Measurements from ENCODE around the gene ADAMTSL5. TPM values are rescaled to one million over a fixed set of nuclear protein-coding genes. Genes with fewer than 3 reads are reported as not detected.

Gene ADAMTSL5
- total RNA-seq, 3 donors from 2014 or later: 2.7 to 3.5 (median 3.3) TPM

DNA sequence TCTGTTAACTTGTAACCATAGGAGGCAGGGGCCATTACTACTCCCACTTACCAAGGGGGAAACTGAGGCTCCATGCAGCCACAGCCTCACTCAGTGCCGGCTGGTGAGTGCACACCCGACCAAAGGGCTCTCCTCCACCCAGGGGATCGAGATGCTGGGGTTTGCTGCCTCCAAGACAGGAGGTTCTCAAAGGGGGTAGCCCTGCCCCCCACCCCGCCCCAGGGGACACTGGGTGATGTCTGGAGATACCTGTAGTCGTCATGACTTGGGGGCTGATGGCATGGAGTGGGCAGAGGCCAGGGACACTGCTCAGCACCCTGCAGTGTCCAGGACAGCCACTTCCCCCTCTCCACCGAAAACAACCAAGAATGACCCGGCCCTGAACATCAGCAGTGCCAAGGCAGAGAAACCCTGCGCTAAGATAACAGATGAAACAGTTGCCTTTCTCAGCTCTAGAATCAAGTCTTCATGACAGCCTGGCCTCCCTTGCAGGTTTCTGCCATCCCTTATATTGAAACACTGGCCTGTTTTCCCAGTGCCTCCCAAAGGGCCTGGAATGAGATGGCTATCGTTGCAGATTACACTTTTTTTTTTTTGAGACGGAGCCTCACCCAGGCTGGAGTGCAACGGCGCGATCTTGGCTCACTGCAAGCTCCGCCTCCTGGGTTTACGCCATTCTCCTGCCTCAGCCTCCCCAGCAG is 18.6 kb downstream of the ADAMTSL5 start:
- Histone ChIP-seq H3K36me3 (ENCODE audit: low read depth) (no peaks in the 10 kb centered on the region), H3K4me1 (ENCODE audit: low read depth) (peaks cover 10% of the 10 kb centered on the region), H3K4me3 (no peak overlapping the region), H3K9me3 (no peaks in the 10 kb centered on the region)
- DNase-seq (peak in 1 of 3 donors; percentile 49), ATAC-seq (no peak)
- intact Hi-C loops (cut with DNase I, micrococcal nuclease): no loop called here
- TF ChIP-seq, protein P1, sequence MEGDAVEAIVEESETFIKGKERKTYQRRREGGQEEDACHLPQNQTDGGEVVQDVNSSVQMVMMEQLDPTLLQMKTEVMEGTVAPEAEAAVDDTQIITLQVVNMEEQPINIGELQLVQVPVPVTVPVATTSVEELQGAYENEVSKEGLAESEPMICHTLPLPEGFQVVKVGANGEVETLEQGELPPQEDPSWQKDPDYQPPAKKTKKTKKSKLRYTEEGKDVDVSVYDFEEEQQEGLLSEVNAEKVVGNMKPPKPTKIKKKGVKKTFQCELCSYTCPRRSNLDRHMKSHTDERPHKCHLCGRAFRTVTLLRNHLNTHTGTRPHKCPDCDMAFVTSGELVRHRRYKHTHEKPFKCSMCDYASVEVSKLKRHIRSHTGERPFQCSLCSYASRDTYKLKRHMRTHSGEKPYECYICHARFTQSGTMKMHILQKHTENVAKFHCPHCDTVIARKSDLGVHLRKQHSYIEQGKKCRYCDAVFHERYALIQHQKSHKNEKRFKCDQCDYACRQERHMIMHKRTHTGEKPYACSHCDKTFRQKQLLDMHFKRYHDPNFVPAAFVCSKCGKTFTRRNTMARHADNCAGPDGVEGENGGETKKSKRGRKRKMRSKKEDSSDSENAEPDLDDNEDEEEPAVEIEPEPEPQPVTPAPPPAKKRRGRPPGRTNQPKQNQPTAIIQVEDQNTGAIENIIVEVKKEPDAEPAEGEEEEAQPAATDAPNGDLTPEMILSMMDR (IDR thresholded peaks at IDR 0.05): no peak

DNA sequence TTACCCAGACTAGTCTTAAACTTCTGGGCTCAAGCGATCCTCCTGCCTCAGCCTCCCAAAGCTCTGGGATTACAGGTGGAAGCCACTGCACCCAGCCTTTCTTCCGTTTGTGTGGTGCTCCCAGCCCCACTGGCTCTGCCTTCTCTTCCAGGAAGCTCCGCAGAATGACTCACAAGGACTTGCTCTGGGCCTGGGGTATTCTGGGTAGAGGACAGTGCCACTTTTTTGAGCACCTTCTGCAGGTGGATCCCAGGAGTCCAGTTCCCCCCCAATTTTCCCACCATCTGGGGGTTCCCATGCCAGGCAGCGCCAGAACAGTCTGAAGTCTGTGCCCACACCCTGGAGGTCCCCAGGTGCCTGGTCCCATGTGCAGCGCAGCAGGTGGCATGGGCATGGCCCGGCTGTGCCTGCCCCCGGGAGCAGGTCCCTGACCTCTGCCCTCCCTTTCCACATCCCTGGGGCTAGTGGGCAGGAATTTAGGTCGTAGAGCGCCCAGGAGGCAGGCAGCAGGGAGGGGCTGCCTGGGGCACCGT is 20.3 kb downstream of the ADAMTSL5 start:
- TF ChIP-seq, protein P1 (IDR thresholded peaks at IDR 0.05): no peak
- ATAC-seq: no peak

DNA sequence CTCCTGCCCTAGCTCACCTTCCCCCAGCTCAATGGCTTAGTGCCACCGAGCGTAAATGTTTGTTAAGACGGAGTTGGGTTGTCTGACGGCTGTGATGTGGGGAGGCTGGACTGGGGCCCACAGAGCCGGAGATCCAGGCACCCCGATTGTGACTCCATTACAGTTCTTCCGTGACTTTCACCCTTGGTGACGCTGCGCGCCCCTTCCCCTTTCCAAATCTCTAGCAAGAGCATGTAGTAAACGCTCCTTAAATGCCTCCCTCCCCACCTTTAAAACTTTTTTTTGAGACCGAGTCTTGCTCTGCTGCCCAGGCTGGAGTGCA is 21.0 kb downstream of the ADAMTSL5 start:
- H3K36me3 ChIP-seq (ENCODE audit: low read depth): no peaks in the 10 kb centered on the region
- no peaks in the 10 kb centered on the region for H3K9me3 ChIP-seq
- intact Hi-C loops (cut with DNase I, micrococcal nuclease): no loop called here
- no peak overlapping the region for H3K4me3 ChIP-seq
- TF ChIP-seq, protein P1 (IDR thresholded peaks at IDR 0.05): no peak
- ATAC-seq: no peak
- peak in 2 of 3 donors; percentile 36 to 45 for DNase-seq
- H3K4me1 ChIP-seq (ENCODE audit: low read depth): peaks cover 10% of the 10 kb centered on the region

More for the DNA sequence above, 20.3 kb downstream of the ADAMTSL5 start:
- Histone ChIP-seq H3K4me1 (ENCODE audit: low read depth) (peaks cover 10% of the 10 kb centered on the region), H3K36me3 (ENCODE audit: low read depth) (no peaks in the 10 kb centered on the region), H3K4me3 (no peak overlapping the region), H3K9me3 (no peaks in the 10 kb centered on the region)
- peak in 2 of 3 donors; percentile 38 to 54 for DNase-seq
- intact Hi-C loops (cut with DNase I, micrococcal nuclease): no loop called here

DNA sequence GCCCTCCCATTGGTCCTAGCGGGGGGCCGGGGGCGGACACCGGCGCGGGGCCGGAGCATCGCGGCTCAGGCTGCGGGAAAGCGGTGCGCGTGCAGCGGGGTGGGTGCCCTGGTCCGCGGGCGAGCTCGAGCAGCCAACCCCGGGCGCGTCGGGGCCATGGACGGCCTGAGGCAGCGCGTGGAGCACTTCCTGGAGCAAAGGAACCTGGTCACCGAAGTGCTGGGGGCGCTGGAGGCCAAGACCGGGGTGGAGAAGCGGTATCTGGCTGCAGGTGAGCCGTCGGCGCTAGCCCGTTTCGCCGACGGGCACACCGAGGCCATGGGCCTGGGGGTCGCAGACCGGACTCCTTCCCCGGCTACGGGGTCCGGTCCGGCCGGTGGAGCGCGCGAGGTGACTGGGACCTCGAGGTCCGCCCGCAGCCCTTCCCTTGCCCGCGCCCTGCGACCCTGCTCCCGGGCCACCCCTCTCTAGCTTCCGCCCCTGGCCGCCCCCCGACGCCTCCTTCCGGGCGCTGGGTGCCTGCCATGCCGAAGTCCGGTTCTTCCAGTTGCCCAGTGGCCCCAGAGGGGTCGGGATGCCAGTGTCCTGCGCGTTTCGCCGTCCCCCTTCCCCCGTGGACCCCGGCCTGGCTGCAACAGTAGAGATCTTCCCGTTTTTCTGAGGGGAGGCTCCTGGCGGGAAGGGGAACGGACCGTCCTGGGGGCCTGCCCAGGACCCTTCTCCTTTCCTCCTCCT is 21.5 kb downstream of the ADAMTSL5 start, which contains the start of gene REEP6:
TSS of gene REEP6 (plus strand) at position 68 of the 735 bp plus-strand sequence. CDS start at position 157, 89 bp downstream.
- Histone ChIP-seq H3K4me1 (ENCODE audit: low read depth) (peaks cover 10% of the 10 kb centered on the region), H3K36me3 (ENCODE audit: low read depth) (no peaks in the 10 kb centered on the region), H3K4me3 (peak within 1 kb of the TSS; percentile 19), H3K9me3 (no peaks in the 10 kb centered on the region)
- ATAC-seq: no peak
- intact Hi-C loops (cut with DNase I, micrococcal nuclease): no loop called here
- DNase-seq: peak in 1 of 3 donors; percentile 26
- TF ChIP-seq, protein P1 (IDR thresholded peaks at IDR 0.05): no peak

DNA sequence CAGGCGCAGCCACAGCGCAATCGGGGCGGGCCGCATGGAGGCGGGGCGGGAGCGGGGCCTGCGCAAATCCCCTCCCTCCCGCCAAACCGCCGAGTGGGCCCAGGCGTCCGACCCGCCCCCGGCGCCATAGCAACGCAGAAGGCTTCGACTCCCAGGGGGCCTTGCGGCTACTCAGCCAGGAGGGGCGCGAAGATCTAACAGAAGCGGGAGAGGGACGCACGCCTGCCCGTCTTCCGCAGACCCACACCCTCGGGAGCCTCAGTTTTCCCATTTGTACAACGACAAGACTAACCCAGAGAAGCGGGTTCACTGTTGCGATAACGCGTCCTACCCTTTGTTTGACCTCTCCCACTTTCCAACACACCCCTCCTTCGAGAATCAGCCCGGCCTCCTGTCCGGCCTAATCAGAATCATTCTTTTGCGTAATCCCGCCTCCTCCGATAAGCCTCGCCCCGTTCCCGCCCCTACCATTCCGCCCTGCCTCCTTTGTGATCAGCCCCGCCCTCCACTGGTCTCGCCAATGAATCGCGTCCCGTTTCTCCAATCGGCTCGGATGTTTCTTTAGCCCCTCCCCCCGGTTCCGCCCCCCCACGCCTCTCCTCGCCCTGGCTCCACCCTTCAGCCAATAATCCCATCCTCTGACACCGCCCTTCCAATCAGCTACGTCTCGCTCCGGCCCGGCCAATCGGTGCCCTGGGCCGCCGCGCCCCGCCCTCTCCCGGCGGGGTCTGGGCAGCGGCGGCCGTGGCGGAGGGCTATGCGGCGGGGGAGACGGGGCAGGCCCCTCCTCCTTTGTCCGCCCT is 22.3 kb downstream of the ADAMTSL5 start, which contains the start of gene PCSK4:
TSS of gene PCSK4 (minus strand) at position 40 of the 803 bp plus-strand sequence. CDS start at position 36, 4 bp downstream.
- H3K36me3 ChIP-seq (ENCODE audit: low read depth): no peaks in the 10 kb centered on the region
- H3K4me3 ChIP-seq: peak within 1 kb of the TSS; percentile 19
- peak; percentile 90 for ATAC-seq
- intact Hi-C loops (cut with DNase I, micrococcal nuclease): no loop called here
- TF ChIP-seq, protein P1 (IDR thresholded peaks at IDR 0.05): no peak
- H3K4me1 ChIP-seq (ENCODE audit: low read depth): peaks cover 10% of the 10 kb centered on the region
- peak; percentile 99 for DNase-seq
- H3K9me3 ChIP-seq: no peaks in the 10 kb centered on the region

Data from mucosa of descending colon (tissue), 3 donors.